ENCODE data around the gene ITGAL. TPM values are rescaled to one million over a fixed set of nuclear protein-coding genes. Genes with fewer than 3 reads are reported as not detected.

The ITGAL gene
- total RNA-seq, 2 donors from 2014 or later, result 1.3 to 9.2 TPM

DNA sequence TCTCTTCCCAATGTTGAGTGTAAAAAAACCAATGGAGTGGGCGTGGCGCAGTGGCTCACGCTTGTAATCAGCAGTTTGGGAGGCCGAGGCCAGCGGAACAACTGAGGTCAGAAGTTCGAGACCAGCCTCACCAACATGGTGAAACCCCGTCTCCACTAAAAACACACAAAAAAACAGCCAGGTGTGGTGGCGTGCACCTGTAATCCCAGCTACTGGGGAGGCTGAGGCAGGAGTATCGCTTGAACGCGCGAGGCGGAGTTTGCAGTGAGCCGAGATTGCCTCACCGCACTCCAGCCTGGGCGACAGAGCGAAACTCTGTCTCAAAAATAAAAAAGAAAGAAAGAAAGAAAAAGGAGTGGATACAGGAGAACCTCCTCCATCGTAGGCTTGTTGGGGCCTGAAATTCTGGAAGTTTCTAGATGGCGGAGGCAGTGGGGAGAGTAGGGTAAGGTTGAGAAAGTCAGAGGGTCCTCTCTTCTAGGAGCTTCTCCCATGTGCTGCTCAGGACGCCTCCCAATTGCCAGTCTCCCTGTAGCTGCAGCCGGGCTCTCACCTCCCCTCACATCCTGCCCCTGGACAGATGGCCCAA, 86.3 kb downstream of the ITGAL start:
- peak overlapping the region; percentile 92 to 98 (median 96) for H3K27ac ChIP-seq
- no peaks in the 10 kb centered on the region for H3K9me3 ChIP-seq
- no peak for ATAC-seq
- H3K4me1 ChIP-seq, result peaks cover 29% of the 10 kb centered on the region
- no peaks in the 10 kb centered on the region for H3K27me3 ChIP-seq
- WGBS, 2 donors, result 73 to 82% methylated on average over 21 of the region's 21 CpGs
- H3K36me3 ChIP-seq (replicated peaks in 1 of 2; ENCODE audit: insufficient read depth in 1 of 2, low read depth in 2 of 2), result peaks cover 0 to 2% of the 10 kb centered on the region in 2 donors
- no peak for TF ChIP-seq POLR2A (IDR thresholded peaks at IDR 0.05)
- TF ChIP-seq, protein P1, sequence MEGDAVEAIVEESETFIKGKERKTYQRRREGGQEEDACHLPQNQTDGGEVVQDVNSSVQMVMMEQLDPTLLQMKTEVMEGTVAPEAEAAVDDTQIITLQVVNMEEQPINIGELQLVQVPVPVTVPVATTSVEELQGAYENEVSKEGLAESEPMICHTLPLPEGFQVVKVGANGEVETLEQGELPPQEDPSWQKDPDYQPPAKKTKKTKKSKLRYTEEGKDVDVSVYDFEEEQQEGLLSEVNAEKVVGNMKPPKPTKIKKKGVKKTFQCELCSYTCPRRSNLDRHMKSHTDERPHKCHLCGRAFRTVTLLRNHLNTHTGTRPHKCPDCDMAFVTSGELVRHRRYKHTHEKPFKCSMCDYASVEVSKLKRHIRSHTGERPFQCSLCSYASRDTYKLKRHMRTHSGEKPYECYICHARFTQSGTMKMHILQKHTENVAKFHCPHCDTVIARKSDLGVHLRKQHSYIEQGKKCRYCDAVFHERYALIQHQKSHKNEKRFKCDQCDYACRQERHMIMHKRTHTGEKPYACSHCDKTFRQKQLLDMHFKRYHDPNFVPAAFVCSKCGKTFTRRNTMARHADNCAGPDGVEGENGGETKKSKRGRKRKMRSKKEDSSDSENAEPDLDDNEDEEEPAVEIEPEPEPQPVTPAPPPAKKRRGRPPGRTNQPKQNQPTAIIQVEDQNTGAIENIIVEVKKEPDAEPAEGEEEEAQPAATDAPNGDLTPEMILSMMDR (IDR thresholded peaks at IDR 0.05), result peak in 1 of 7 experiments; percentile 2
- no peak for DNase-seq
- no peak overlapping the region for H3K4me3 ChIP-seq
- intact Hi-C loops (cut with DNase I), result no loop called here

DNA sequence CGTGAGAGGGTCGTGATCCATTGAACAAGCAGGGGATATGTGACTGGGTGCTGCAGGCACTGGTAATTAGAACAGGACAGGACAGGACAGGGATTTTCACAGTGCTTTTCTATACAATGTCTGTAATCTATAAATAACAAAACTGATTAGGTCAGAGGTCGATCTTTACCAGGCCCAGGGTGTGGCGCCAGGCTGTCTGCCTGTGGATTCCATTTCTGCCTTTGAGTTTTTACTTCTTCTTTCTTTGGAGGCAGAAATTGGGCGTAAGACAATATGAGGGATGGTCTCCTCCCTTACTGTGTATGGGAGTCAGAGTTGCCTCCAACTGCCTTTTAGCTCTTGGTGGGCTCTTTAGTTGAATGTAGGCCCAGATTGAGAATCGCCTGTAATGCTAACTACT, 87.1 kb downstream of the ITGAL start:
- TF ChIP-seq, protein P1 (IDR thresholded peaks at IDR 0.05), result no peak
- TF ChIP-seq POLR2A (IDR thresholded peaks at IDR 0.05), result no peak

DNA sequence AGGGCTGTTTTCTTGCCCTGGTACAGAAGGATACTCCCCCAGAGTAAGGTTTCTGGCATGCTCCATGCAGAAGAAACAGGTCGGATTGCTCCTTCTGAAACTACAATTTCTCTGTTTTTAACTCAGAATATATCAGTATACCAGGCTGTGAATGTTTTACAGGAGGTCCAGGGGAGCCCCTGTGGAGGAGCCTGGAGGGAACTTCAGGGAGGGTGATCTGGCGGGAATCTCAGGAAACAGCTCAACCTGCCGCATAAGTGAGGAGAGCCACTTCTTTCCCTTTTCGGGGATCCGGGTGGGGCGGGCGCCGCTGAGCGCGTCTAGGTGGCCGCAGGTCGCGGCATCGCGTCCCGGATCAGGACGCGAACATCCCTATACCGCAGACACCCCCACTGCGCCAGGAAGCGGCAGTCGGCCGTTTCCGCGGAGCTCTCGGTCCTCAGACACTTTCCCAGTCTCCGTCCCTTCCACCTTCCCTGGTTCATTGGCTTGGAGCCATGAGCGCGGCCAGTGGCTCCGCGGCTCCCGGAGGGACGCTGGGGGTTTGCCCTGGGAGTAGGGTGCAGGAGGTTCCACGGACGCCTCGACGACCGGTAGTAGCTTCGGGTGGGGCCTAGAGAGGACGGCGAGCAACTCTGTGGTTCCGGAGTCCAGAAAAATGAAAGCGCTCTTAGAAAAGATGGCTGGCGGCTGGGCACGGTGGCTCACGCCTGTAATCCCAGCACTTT, 88.7 kb downstream of the ITGAL start:
- TF ChIP-seq POLR2A (IDR thresholded peaks at IDR 0.05), result peak in 1 of 3 donors; percentile 18
- TF ChIP-seq, protein P1 (IDR thresholded peaks at IDR 0.05), result no peak

More for the DNA sequence above, 87.1 kb downstream of the ITGAL start:
- Histone ChIP-seq H3K36me3 (replicated peaks in 1 of 2; ENCODE audit: insufficient read depth in 1 of 2, low read depth in 2 of 2) (peaks cover 0 to 2% of the 10 kb centered on the region in 2 donors), H3K4me1 (peaks cover 29% of the 10 kb centered on the region), H3K9me3 (no peaks in the 10 kb centered on the region), H3K27me3 (no peaks in the 10 kb centered on the region), H3K27ac (no peak overlapping the region), H3K4me3 (no peak overlapping the region)
- intact Hi-C loops (cut with DNase I), result no loop called here
- WGBS, 2 donors, result 85 to 94% methylated on average over 6 of the region's 6 CpGs
- DNase-seq (no peak), ATAC-seq (no peak)

DNA sequence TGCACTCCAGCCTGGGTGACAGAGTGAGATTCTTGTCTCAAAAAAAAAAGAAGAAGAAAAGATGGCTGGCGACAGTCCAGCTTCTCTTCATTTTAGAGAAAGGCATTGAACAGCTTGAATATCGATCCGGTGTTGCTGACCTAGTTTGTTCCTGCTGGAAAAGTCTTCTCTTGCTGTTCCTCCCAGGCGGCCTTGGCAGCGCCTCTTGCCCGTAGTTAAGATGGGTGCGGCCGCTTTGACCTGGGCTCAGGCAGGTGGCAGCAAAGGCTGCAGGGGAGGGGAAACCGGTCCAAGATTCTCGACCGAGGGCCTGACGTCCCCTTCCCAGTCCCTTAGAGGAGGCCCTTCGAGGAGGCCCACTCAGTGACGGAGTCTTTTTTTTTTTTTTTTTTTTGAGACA, 89.5 kb downstream of the ITGAL start:
- DNase-seq (no peak), ATAC-seq (no peak)
- Histone ChIP-seq H3K36me3 (replicated peaks in 1 of 2; ENCODE audit: insufficient read depth in 1 of 2, low read depth in 2 of 2) (no peaks in the 10 kb centered on the region), H3K27ac (no peak overlapping the region), H3K9me3 (no peaks in the 10 kb centered on the region), H3K4me1 (peaks cover 16% of the 10 kb centered on the region), H3K27me3 (no peaks in the 10 kb centered on the region), H3K4me3 (no peak overlapping the region)
- 75 to 79% methylated on average over 10 to 14 of the region's 14 CpGs for WGBS, 2 donors
- TF ChIP-seq, protein P1 (IDR thresholded peaks at IDR 0.05), result no peak
- intact Hi-C loops (cut with DNase I), result no loop called here

More for the DNA sequence above, 88.7 kb downstream of the ITGAL start:
- Histone ChIP-seq H3K27me3 (no peaks in the 10 kb centered on the region), H3K4me3 (peak overlapping the region in 1 of 2 donors; percentile 11), H3K4me1 (peaks cover 24% of the 10 kb centered on the region), H3K27ac (peak overlapping the region in 2 of 4 donors; percentile 56 to 61), H3K9me3 (no peaks in the 10 kb centered on the region), H3K36me3 (replicated peaks in 1 of 2; ENCODE audit: insufficient read depth in 1 of 2, low read depth in 2 of 2) (no peaks in the 10 kb centered on the region)
- ATAC-seq, result no peak
- intact Hi-C loops (cut with DNase I), result no loop called here
- WGBS, 2 donors, result 17 to 35% methylated on average over 13 to 44 of the region's 46 CpGs
- peak in 3 of 4 donors; percentile 20 to 36 (median 30) for DNase-seq
